Colonic mucosa (tissue), 4 donors: ENCODE measurements around the gene CDKN2AIP. TPM values are rescaled to one million over a fixed set of nuclear protein-coding genes. Genes with fewer than 3 reads are reported as not detected.

Source experiments
- DNase-seq: peaks from one replicate; pipeline ENCODE4 v3.0.0-alpha.2; 2020
- H3K27ac ChIP-seq: fragments of 200-600 bp; one replicate; pipeline ENCODE4 v1.8.0; 2021
- H3K27me3 ChIP-seq: fragments of 200-600 bp; one replicate; pipeline ENCODE4 v1.8.0; 2021
- H3K36me3 ChIP-seq: fragments of 200-600 bp; one replicate; pipeline ENCODE4 v1.8.0; 2021
- H3K4me1 ChIP-seq: fragments of 200-600 bp; one replicate; pipeline ENCODE4 v1.8.0; 2021; ENCODE audit warnings: mild to moderate bottlenecking
- H3K4me3 ChIP-seq: fragments of 200-600 bp; one replicate; pipeline ENCODE4 v1.8.0; 2021
- H3K9ac ChIP-seq, 2 donors: one replicate each; pipeline ENCODE4 v1.7.0; 2013; ENCODE audit warnings: control low read depth in 2 of 2, low read depth in 2 of 2, low read length in 2 of 2
- H3K9me3 ChIP-seq: fragments of 200-600 bp; one replicate; pipeline ENCODE4 v1.8.0; 2021
- intact Hi-C: fragments of 100-400 bp; cut with DNase I; formaldehyde crosslinking; loops from one replicate; pipeline ENCODE4 v1.14.1; 2022
- total RNA-seq, 2 donors: library from RNA; stranded (reverse); fragmentation: NEBNext Ultra II Directional in 1 of 2; extraction: Animal tissue kit (Norgen Biotek cat#: 25700) in 1 of 2; gene quantifications; one replicate each; pipeline ENCODE4 v1.2.1, GENCODE V29; 2021
- TF ChIP-seq, protein P1 (sequence below): fragments of 200-600 bp; IDR thresholded peaks from one replicate; pipeline ENCODE4 v1.8.0; 2022; ENCODE audit warnings: antibody characterized with exemption, mild to moderate bottlenecking
- donor health status: healthy.
- donor health status: DM: no; HTN: no; CAD: no.
- donor health status: DM: no; HTN: no; CAD: no.

The CDKN2AIP gene
- total RNA-seq, 2 donors from 2014 or later: 17.5 to 23.5 TPM

DNA sequence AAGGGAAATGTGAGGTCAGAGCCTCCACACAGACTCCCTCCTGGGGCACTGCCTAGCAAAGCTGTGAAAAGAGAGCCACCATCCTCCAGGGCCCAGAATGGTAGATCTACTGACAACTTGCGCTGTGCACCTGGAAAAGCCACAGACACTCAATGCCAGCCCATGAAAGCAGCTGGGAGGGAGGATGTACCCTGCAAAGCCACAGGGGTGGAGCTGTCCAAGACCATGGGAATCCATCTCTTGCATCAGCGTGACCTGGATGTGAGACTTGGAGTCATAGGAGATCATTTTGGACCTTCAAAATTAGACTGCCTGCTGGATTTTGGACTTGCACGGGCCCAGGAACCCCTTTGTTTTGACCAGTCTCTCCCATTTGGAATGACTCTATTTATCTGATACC is 22.8 kb downstream of the CDKN2AIP start:
- H3K36me3 ChIP-seq: no peaks in the 10 kb centered on the region
- no peak overlapping the region for H3K9ac ChIP-seq
- no peaks in the 10 kb centered on the region for H3K27me3 ChIP-seq
- TF ChIP-seq, protein P1, sequence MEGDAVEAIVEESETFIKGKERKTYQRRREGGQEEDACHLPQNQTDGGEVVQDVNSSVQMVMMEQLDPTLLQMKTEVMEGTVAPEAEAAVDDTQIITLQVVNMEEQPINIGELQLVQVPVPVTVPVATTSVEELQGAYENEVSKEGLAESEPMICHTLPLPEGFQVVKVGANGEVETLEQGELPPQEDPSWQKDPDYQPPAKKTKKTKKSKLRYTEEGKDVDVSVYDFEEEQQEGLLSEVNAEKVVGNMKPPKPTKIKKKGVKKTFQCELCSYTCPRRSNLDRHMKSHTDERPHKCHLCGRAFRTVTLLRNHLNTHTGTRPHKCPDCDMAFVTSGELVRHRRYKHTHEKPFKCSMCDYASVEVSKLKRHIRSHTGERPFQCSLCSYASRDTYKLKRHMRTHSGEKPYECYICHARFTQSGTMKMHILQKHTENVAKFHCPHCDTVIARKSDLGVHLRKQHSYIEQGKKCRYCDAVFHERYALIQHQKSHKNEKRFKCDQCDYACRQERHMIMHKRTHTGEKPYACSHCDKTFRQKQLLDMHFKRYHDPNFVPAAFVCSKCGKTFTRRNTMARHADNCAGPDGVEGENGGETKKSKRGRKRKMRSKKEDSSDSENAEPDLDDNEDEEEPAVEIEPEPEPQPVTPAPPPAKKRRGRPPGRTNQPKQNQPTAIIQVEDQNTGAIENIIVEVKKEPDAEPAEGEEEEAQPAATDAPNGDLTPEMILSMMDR: no peak
- H3K27ac ChIP-seq: no peak overlapping the region
- H3K9me3 ChIP-seq: no peaks in the 10 kb centered on the region
- H3K4me3 ChIP-seq: no peak overlapping the region
- no peaks in the 10 kb centered on the region for H3K4me1 ChIP-seq
- intact Hi-C loops: no loop called here
- DNase-seq: no peak

DNA sequence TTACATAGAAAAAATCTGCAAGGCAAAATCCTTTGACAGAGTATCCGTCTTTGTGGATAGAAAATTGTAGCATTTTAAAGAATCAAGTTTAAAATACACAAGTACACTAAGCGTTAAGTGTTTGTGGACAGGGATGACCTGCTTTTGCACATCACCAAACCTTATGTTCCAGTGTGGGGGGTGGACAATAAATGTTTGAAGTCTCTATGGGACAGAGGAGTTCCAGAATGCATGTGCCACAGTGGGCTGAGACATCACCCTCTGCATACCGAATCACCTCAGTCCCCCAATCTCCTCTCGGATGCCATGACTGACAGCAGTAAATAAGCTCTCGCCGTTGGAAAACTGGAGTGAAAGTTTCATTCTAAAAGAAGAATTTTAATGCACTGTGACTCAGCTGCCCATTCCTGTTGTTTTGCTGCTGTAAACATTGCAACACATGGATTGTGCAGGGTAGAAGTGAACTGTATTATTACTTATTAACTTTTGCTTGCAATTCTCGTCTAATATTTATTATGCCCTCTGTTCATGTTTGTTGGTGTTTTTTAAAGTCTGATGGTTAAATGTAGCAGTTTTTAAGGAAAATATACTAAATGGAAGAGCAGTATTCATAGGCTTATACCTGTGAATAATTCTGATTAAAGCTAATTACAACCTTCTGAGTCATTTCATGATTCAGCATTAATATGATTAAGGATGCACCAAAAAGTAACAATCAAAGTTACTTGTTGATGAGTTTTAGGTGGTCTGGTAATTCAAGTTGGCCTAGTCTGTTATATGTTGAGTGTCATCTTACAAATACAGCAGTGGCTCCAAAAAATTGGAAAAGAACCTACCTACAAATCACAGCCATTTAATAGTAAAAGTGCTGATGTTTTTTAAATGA is 24.0 kb downstream of the CDKN2AIP start:
- TF ChIP-seq, protein P1: no peak
- Histone ChIP-seq H3K9me3 (no peaks in the 10 kb centered on the region), H3K36me3 (no peaks in the 10 kb centered on the region), H3K27me3 (no peaks in the 10 kb centered on the region), H3K4me1 (no peaks in the 10 kb centered on the region), H3K4me3 (no peak overlapping the region), H3K27ac (no peak overlapping the region), H3K9ac (no peak overlapping the region)
- intact Hi-C loops: no loop called here
- DNase-seq: no peak

DNA sequence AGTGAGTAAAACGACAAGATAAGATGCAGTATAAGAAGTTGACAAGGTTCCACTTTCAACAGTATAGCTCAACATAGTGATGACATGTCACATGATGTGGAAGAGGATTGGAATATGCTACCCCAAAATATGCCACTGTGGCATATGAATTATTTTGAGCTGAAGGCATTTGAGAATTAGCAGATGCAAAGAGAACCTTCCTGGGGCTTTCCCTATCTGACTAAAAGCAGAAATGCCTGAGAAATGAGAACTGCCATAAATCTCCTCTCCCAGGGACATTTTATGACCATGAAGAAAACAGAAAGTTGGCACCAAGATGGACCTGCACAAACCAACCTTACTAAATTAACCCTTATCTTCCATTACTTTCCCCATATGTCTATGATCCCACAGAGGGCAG is 24.8 kb downstream of the CDKN2AIP start:
- Histone ChIP-seq H3K4me1 (no peaks in the 10 kb centered on the region), H3K27ac (no peak overlapping the region), H3K36me3 (no peaks in the 10 kb centered on the region), H3K27me3 (no peaks in the 10 kb centered on the region), H3K4me3 (no peak overlapping the region), H3K9me3 (no peaks in the 10 kb centered on the region), H3K9ac (no peak overlapping the region)
- no peak for DNase-seq
- TF ChIP-seq, protein P1: no peak
- intact Hi-C loops: no loop called here

DNA sequence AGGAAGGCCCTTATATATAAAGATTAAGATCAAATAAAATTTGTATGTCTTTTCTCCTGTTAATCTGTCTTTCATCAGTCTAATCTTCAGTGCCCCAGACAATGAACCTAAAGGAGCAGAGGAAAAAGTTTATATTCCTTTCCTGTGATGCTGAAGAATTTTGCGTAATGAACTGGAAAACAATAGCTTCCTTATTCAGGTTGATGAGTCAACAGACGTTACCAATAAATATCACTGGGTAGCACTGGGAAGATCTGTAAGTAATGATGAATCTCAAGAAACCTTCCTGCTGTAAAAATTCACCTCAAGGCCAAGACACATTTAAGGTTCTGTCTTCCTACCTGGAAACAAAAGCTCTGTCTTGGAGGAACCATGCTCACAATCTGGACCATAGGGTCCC is 25.5 kb downstream of the CDKN2AIP start:
- Histone ChIP-seq H3K27ac (no peak overlapping the region), H3K9me3 (no peaks in the 10 kb centered on the region), H3K9ac (no peak overlapping the region), H3K27me3 (no peaks in the 10 kb centered on the region), H3K4me1 (no peaks in the 10 kb centered on the region), H3K36me3 (no peaks in the 10 kb centered on the region), H3K4me3 (no peak overlapping the region)
- TF ChIP-seq, protein P1: no peak
- intact Hi-C loops: loop anchor here (5.0 to 10.0 kb wide), 2 partner anchors 132 to 165 kb away; no protein-coding TSS in a partner anchor
- no peak for DNase-seq

DNA sequence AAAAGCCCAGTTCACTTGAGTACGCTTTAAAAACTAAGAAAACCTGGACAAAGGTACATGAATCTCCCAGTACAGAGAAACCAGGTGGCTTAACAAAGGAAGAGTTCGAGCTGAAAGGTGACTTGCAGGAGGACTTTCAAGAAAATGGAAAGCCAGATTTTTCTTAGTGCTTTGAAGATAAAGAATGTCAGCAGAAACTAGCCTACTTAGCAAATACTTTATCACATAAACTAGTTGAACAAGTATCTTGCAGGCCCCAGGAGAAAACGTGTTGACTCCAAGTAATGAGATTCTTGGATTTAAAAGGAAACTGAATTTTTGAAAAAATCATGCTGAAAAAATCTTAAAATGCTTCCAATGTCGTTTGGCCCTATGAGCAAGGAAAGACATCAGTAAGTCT is 26.4 kb downstream of the CDKN2AIP start:
- H3K27ac ChIP-seq: no peak overlapping the region
- no peak overlapping the region for H3K9ac ChIP-seq
- no peak overlapping the region for H3K4me3 ChIP-seq
- H3K9me3 ChIP-seq: no peaks in the 10 kb centered on the region
- no peaks in the 10 kb centered on the region for H3K27me3 ChIP-seq
- no peaks in the 10 kb centered on the region for H3K36me3 ChIP-seq
- TF ChIP-seq, protein P1: no peak
- DNase-seq: no peak
- intact Hi-C loops: loop anchor here (5.0 to 10.0 kb wide), 2 partner anchors 131 to 164 kb away; no protein-coding TSS in a partner anchor
- no peaks in the 10 kb centered on the region for H3K4me1 ChIP-seq
